Measurements from ENCODE around the gene DCAF8. TPM values are rescaled to one million over a fixed set of nuclear protein-coding genes. Genes with fewer than 3 reads are reported as not detected.

Gene DCAF8
- polyA plus RNA-seq, 4 donors: 160 to 276 (median 224) TPM

DNA sequence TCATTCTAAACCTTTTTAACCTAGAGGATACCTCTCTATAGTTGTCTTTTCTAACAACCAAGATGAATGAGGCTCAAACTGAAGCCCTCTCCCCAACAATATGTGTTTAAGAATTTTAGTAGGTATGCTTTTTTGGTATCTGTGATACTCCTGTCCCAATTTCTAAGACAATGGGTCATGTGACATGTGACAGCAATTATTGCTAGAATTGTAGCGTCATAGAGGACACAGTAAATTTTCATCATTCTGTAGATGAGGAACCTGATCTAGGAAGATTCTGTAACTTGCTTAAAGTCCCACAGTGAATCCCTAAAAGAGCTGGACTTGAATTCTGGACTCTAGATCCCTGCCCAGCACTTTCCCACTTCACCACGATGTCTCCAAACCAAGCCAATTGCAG, 83.6 kb downstream of the DCAF8 start:
- DNase-seq (ENCODE audit: low read depth in 4 of 4, low spot score in 2 of 4): no peak

DNA sequence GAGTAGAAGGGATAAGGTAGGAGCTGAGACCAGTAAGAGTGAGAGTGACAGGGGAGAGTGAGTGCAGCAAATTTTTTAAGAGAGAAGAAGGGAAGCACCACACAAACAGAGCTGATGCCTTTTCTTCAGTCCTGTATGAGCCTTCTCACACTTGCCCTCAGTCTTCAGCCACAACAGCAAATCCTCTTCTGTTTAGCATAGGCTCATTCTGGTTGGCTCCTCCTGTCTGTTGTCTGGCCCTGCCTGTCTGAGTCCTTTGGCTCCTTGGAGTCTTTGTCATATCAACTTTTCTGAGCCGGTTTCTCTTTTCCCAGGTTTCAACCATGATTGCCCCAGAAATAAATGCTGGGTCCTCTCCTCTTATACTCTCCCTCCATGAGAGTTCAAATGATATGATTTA, 84.7 kb downstream of the DCAF8 start:
- no peak for DNase-seq (ENCODE audit: low read depth in 4 of 4, low spot score in 2 of 4)

DNA sequence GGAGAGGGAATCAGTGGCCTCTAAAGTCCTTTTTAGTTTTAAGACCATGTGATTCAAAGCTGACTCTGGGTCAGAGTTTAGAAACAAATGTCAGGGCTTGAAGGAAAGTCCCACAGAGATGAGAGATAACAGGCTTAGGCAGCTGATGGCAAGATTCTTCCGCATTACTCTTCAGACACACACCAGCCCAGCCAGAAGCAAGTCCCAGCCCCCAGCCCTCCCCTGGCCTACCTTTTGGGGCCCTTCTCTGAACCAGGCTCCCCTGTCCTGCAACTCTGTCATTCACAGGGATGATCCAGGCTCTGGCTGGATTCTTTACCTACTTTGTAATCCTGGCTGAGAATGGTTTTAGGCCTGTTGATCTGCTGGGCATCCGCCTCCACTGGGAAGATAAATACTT, 85.1 kb downstream of the DCAF8 start:
- no peak for DNase-seq (ENCODE audit: low read depth in 4 of 4, low spot score in 2 of 4)

DNA sequence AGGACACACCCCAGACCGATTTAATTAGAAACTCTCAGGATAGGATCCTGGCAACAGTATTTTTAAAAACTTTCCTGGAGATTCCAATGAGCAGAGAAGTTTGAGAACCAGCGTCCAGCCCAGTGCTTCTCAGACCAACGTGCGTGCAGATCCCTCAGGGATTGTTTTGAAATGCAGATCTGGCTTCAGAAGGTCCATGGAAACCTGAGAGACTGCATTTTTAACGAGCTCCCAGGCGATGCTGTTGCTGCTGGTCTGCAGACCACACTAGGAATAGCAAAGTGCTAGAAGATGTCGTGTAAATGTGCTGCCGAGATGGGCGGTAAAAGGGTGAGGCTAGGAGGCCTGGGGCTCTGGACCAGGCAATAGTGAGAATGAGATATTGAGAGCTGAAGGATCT, 90.4 kb downstream of the DCAF8 start:
- no peak for DNase-seq (ENCODE audit: low read depth in 4 of 4, low spot score in 2 of 4)

DNA sequence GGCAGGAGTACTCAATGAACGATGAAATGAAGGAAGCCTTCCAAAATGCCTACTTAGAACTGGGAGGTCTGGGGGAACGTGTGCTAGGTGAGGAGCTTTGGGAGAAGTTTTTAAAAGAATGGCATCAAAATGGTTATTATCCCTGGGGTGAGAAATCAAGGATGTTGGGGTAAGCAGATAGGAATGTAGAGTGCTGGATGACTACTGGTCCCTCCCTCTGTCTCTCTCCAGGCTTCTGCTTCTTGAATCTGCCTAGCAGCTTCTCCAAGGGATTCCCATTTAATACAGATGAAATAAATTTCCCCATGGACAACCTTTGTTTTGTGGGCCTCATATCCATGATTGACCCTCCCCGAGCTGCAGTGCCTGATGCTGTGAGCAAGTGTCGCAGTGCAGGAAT, 91.0 kb downstream of the DCAF8 start:
- no peak for DNase-seq (ENCODE audit: low read depth in 4 of 4, low spot score in 2 of 4)

DNA sequence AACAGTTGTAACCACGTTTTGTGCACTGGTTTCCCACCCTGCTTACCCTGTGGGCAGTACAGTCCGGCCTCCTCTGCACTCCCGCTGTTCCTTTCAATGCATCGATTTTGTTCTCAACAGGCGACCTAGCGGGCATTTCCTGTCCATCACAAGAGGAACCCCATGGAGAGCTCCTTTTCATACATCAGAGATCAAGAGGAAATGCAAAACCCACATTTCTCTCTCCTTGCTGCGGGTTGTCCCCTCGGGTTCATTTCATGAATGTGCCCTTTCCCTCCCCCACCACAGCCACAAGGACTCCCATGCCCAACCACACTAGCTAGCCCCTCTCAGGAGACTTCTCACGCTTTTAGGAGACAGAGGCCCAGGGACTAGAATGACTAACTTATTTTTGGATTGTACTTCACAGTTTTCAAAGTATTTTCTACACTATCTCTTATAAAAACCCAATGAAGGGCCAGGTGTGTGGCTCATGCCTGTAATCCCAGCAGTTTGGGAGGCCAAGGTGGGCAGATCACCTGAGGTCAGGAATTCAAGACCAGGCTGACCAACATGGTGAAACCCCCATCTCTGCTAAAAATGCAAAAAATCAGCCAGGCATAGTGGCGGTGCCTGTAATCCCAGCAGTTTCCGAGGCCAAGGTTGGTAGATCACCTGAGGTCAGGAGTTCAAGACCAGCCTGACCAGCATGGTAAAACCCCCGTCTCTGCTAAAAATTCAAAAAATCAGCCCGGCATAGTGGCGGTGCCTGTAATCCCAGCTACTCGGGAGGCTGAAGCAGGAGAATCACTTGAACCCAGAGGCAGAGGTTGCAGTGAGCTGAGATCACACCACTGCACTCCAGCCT, 92.6 kb downstream of the DCAF8 start:
- DNase-seq (ENCODE audit: low read depth in 4 of 4, low spot score in 2 of 4): peak in 1 of 4 donors; percentile 15

DNA sequence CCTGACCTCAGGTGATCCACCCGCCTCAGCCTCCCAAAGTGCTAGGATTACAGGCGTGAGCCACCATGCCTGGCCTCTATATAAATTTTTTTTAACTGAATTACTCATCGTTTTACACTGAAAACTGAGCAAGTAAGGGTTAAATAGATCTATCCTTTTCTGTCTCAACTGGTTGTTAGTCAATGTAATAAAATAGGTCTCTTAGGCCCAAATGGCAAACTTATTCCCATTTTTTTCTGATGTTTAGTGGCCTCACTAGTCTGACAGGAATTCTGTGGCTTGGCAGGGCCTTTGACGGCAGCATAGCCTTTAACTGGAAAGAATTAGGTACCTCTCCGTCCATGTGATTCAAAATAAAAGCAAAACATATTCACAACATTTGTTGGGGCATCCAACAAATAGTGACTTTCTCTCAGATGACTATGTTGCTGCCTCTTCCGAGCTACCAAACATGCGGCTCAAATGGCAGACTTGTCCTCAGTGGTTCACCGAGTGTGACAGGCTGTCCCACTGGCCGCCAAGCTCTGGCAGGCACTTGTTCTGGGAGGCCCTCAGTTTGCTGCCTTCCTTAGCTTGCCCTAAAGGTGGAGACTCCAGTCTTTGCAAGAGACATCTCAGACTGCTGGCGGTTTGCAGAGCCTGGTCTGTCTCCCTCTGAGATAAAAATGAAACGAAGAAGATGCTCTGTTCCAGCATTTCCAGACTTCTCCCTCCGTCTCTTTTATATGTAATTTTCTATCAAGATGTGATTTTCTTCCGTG, 93.6 kb downstream of the DCAF8 start:
- DNase-seq (ENCODE audit: low read depth in 4 of 4, low spot score in 2 of 4): no peak

DNA sequence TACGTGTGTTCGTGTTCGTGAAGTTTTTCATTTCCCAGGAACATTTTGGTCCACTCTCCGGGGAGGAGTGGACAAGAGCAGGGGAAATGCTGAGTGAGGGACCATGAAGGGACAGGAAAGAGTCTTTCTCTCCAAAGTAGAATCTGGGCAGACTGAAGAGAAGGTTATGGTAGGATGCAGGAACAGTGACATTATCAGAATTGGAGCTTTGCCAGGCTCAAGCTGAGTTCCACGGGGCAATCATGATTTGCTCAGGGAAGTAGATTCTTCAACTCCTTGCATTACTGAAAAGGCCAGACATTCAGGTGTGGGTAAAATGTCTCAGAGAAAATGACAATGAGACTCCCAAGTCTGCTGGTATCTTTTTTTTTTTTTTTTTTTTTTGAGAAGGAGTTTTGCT, 94.3 kb downstream of the DCAF8 start:
- no peak for DNase-seq (ENCODE audit: low read depth in 4 of 4, low spot score in 2 of 4)

DNA sequence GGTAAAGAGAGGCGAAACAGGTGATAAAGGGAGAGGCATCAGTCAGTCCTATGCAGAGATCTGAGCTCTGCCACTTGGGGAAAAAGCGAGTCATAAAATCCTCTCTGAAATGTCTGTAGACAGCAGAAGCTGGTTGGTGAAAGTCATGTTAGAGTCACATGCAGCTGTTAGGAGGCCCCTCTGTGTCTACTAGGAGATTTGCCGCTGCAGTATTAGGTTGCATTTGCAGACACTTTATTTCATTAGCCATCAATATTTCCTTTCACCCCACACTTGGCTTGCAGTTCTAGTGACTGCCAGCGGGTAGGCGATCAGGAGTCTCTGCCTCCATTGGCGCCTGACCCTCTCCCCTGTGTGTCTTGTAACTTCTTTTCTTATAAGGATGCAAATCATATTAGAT, 94.8 kb downstream of the DCAF8 start:
- DNase-seq (ENCODE audit: low read depth in 4 of 4, low spot score in 2 of 4): no peak

DNA sequence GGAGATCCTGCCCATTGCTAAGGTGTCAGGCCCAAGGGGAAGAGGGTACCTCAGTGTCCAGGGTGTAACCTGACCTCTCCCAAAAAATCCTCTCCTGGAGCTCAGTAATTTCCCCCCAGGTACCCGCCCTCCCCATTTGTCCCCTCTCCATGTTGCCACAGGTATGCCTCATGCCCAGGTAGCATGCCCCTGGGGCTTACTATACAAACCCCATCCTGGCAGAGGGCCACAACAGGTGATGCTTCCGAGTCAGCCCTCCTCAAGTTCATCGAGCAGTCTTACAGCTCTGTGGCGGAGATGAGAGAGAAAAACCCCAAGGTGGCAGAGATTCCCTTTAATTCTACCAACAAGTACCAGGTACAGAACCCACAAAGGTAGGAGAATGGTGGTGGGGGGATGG, 95.3 kb downstream of the DCAF8 start:
- DNase-seq (ENCODE audit: low read depth in 4 of 4, low spot score in 2 of 4): no peak

DNA sequence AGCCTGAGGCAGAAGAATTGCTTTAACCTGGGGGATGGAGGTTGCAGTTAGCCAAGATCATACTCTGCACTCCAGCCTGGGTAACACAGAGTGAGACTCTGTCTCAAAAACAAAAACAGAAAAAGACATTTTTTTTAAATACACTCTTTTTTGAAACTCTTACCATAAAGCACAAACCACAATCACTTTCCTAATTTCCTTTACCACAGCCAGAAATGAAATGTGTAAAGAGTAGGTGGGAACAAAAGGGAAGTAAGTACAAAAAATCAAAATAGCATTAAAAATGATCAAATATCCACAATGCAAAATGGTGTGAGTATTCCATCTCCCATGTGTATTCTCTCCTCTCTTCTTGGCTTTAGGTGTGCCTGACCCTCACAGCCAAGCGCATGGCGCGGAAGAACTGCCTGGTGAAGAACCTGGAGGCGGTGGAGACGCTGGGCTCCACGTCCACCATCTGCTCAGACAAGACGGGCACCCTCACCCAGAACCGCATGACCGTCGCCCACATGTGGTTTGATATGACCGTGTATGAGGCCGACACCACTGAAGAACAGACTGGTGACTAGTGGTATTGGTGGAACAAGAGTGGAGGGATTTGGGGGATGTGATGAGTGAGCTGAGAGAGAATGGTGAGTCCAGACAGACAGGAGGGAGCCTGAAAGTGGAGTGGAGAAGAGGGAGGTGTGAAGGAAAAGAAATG, 96.0 kb downstream of the DCAF8 start:
- DNase-seq (ENCODE audit: low read depth in 4 of 4, low spot score in 2 of 4): no peak

Other genes starting within 250 kb of the DCAF8 start
- gene PIGM, start 230.6 kb downstream of the DCAF8 start, polyA plus RNA-seq (ENCODE audit: insufficient read length in 4 of 4): 10 to 100 TPM; 10.8 to 14.9 (median 11.6) TPM
- gene KCNJ10, start 192.4 kb downstream of the DCAF8 start, polyA plus RNA-seq (ENCODE audit: insufficient read length in 4 of 4): 10 to 100 TPM; 23.4 to 30.9 (median 23.9) TPM
- under 1 TPM; 0.08 to 0.14 (median 0.12) TPM for gene KCNJ9, start 181.0 kb downstream of the DCAF8 start, polyA plus RNA-seq (ENCODE audit: insufficient read length in 4 of 4)
- 10 to 100 TPM; 26.9 to 43.7 (median 38.6) TPM for gene IGSF8, start 163.9 kb downstream of the DCAF8 start, polyA plus RNA-seq (ENCODE audit: insufficient read length in 4 of 4)
- gene ATP1A2, start 146.8 kb downstream of the DCAF8 start, polyA plus RNA-seq (ENCODE audit: insufficient read length in 4 of 4): 1 to 10 TPM; 3.9 to 5.7 (median 4.8) TPM
- under 1 TPM in 3 of 4 donors, not detected in 1; 0.04 to 0.43 (median 0.26) TPM for gene ATP1A4, start 110.9 kb downstream of the DCAF8 start, polyA plus RNA-seq (ENCODE audit: insufficient read length in 4 of 4)
- gene CASQ1, start 72.0 kb downstream of the DCAF8 start, polyA plus RNA-seq (ENCODE audit: insufficient read length in 4 of 4): under 1 TPM; 0.13 to 0.63 (median 0.33) TPM
- gene PEA15, start 57.2 kb downstream of the DCAF8 start, polyA plus RNA-seq (ENCODE audit: insufficient read length in 4 of 4): 100 to 1,000 TPM in 2 of 4 donors, 10 to 100 TPM in 2; 86.1 to 130 (median 108) TPM
- 10 to 100 TPM; 72.1 to 91.4 (median 78.8) TPM for gene PEX19, start 22.6 kb upstream of the DCAF8 start, polyA plus RNA-seq (ENCODE audit: insufficient read length in 4 of 4)
- 100 to 1,000 TPM; 140 to 179 (median 159) TPM for gene COPA, start 80.7 kb upstream of the DCAF8 start, polyA plus RNA-seq (ENCODE audit: insufficient read length in 4 of 4)
- gene NCSTN, start 80.8 kb upstream of the DCAF8 start, polyA plus RNA-seq (ENCODE audit: insufficient read length in 4 of 4): 100 to 1,000 TPM; 141 to 159 (median 155) TPM
- gene NHLH1, start 104.5 kb upstream of the DCAF8 start, polyA plus RNA-seq (ENCODE audit: insufficient read length in 4 of 4): under 1 TPM; 0.10 to 0.33 (median 0.19) TPM
- 10 to 100 TPM; 29.2 to 43.9 (median 34.9) TPM for gene VANGL2, start 138.0 kb upstream of the DCAF8 start, polyA plus RNA-seq (ENCODE audit: insufficient read length in 4 of 4)